Measurements from ENCODE around the gene CACNA2D3. TPM values are rescaled to one million over a fixed set of nuclear protein-coding genes. Genes with fewer than 3 reads are reported as not detected.

The CACNA2D3 gene
- polyA plus RNA-seq, 3 donors: 8.3 to 21.5 (median 10.4) TPM

GRCh38 chr3:54447427-54447826 is 325.1 kb downstream of the CACNA2D3 start:
- Histone ChIP-seq H3K4me2 (replicated peaks; ENCODE audit: extremely low read depth, low read length, poor library complexity, severe bottlenecking) (no peak overlapping the region), H3K4me1 (ENCODE audit: control insufficient read depth in 1 of 2, insufficient read depth in 2 of 2, low read length in 2 of 2) (no peaks in the 10 kb centered on the region), H2AFZ (ENCODE audit: insufficient read depth, low read depth, low read length, poor library complexity, severe bottlenecking) (no peak overlapping the region), H3K79me2 (ENCODE audit: insufficient read depth, low read length) (no peaks in the 10 kb centered on the region), H3K36me3 (replicated peaks in 1 of 2; ENCODE audit: control insufficient read depth in 1 of 2, insufficient read depth in 2 of 2, low read length in 2 of 2) (no peaks in the 10 kb centered on the region), H3K4me3 (replicated peaks in 1 of 3; ENCODE audit: low read depth in 2 of 3, low read length in 3 of 3) (no peak overlapping the region), H4K20me1 (ENCODE audit: insufficient read depth, low read length) (no peaks in the 10 kb centered on the region), H3K27ac (ENCODE audit: low read depth in 1 of 2, low read length in 2 of 2) (no peak overlapping the region), H3K9me3 (replicated peaks in 1 of 2; ENCODE audit: control insufficient read depth in 1 of 2, insufficient read depth in 1 of 2, low read length in 2 of 2) (no peaks in the 10 kb centered on the region), H3K27me3 (ENCODE audit: control insufficient read depth in 2 of 2, insufficient read depth in 2 of 2, low read length in 2 of 2) (no peaks in the 10 kb centered on the region), H3K9ac (ENCODE audit: insufficient read depth, low read length, poor library complexity, severe bottlenecking) (no peak overlapping the region)
- H3K4me1 Mint-ChIP-seq: no peaks in the 10 kb centered on the region
- H3K27ac Mint-ChIP-seq: no peak overlapping the region
- no peak overlapping the region for H3K4me3 Mint-ChIP-seq
- peaks cover 0 to 1% (median 0%) of the 10 kb centered on the region in 3 donors for H3K27me3 Mint-ChIP-seq (ENCODE audit: low read depth in 3 of 3)
- H3K9me3 Mint-ChIP-seq: peaks cover 0 to 7% (median 1%) of the 10 kb centered on the region in 7 donors
- no peak for TF ChIP-seq CTCF (IDR thresholded peaks at IDR 0.05)
- intact Hi-C loops (cut with micrococcal nuclease): no loop called here
- WGBS (ENCODE audit: insufficient coverage): 94% methylated on average over 2 of the region's 2 CpGs
- no peaks in the 10 kb centered on the region for H3K36me3 Mint-ChIP-seq
- no peak for DNase-seq

DNA sequence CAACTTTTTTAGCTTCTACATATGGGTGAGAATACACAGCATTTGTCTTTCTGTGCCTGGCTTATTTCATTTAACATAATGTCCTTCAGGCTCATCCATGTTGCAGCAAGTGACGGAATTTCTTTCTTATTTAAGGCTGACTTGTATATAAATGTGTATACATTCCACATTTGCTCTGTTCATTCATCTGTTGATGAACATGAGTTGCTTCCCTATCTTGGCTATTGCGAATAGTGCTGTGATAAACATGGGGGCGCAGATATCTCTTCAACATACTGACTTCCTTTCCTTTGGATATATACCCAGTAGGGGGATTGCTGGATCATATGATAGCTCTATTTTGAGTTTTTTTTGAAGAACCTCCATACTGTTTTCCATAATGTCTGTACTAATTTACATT is 332.5 kb downstream of the CACNA2D3 start:
- H3K27ac ChIP-seq (ENCODE audit: low read depth in 1 of 2, low read length in 2 of 2): no peak overlapping the region
- DNase-seq: no peak
- H3K9me3 ChIP-seq (replicated peaks in 1 of 2; ENCODE audit: control insufficient read depth in 1 of 2, insufficient read depth in 1 of 2, low read length in 2 of 2): peaks cover 0 to 7% of the 10 kb centered on the region in 2 donors
- no peak overlapping the region for H3K27ac Mint-ChIP-seq
- H3K4me1 ChIP-seq (ENCODE audit: control insufficient read depth in 1 of 2, insufficient read depth in 2 of 2, low read length in 2 of 2): no peaks in the 10 kb centered on the region
- no peak for TF ChIP-seq CTCF (IDR thresholded peaks at IDR 0.05)
- H3K27me3 Mint-ChIP-seq (ENCODE audit: low read depth in 3 of 3): peaks cover 0 to 1% (median 0%) of the 10 kb centered on the region in 3 donors
- no peak overlapping the region for H3K9ac ChIP-seq (ENCODE audit: insufficient read depth, low read length, poor library complexity, severe bottlenecking)
- H3K9me3 Mint-ChIP-seq: peaks cover 0 to 11% (median 7%) of the 10 kb centered on the region in 7 donors
- no peaks in the 10 kb centered on the region for H3K79me2 ChIP-seq (ENCODE audit: insufficient read depth, low read length)
- H3K27me3 ChIP-seq (ENCODE audit: control insufficient read depth in 2 of 2, insufficient read depth in 2 of 2, low read length in 2 of 2): no peaks in the 10 kb centered on the region
- no peaks in the 10 kb centered on the region for H3K36me3 ChIP-seq (replicated peaks in 1 of 2; ENCODE audit: control insufficient read depth in 1 of 2, insufficient read depth in 2 of 2, low read length in 2 of 2)
- H3K36me3 Mint-ChIP-seq: no peaks in the 10 kb centered on the region
- no peaks in the 10 kb centered on the region for H4K20me1 ChIP-seq (ENCODE audit: insufficient read depth, low read length)
- intact Hi-C loops (cut with micrococcal nuclease): no loop called here
- no peak overlapping the region for H3K4me3 ChIP-seq (replicated peaks in 1 of 3; ENCODE audit: low read depth in 2 of 3, low read length in 3 of 3)
- WGBS (ENCODE audit: insufficient coverage): no CpG with 5 or more reads among the region's 3 CpGs
- no peaks in the 10 kb centered on the region for H3K4me1 Mint-ChIP-seq
- H2AFZ ChIP-seq (ENCODE audit: insufficient read depth, low read depth, low read length, poor library complexity, severe bottlenecking): no peak overlapping the region
- H3K4me2 ChIP-seq (replicated peaks; ENCODE audit: extremely low read depth, low read length, poor library complexity, severe bottlenecking): no peak overlapping the region
- no peak overlapping the region for H3K4me3 Mint-ChIP-seq

Data from CD14-positive monocyte (primary cell).